Measurements from ENCODE around the gene RASSF1.

RASSF1 gene, protein sequence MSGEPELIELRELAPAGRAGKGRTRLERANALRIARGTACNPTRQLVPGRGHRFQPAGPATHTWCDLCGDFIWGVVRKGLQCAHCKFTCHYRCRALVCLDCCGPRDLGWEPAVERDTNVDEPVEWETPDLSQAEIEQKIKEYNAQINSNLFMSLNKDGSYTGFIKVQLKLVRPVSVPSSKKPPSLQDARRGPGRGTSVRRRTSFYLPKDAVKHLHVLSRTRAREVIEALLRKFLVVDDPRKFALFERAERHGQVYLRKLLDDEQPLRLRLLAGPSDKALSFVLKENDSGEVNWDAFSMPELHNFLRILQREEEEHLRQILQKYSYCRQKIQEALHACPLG

DNA sequence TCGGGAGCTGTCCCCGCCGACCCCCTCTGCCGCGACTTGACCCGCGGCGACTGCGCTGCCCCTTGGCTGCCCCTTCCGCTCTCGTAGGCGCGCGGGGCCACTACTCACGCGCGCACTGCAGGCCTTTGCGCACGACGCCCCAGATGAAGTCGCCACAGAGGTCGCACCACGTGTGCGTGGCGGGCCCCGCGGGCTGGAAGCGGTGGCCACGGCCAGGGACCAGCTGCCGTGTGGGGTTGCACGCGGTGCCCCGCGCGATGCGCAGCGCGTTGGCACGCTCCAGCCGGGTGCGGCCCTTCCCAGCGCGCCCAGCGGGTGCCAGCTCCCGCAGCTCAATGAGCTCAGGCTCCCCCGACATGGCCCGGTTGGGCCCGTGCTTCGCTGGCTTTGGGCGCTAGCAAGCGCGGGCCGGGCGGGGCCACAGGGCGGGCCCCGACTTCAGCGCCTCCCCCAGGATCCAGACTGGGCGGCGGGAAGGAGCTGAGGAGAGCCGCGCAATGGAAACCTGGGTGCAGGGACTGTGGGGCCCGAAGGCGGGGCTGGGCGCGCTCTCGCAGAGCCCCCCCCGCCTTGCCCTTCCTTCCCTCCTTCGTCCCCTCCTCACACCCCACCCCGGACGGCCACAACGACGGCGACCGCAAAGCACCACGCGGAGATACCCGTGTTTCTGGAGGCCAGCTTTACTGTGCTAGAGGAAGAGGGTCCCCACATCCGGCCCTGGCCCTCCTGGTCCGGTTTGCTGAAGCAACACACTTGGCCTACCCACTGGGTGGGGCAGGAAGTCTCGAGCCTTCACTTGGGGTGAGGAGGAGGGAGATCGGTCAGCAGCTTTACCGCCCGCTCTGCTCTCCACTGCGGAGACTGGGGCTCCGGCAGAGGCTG is at the start of gene RASSF1:
Gene RASSF1 (minus strand): TSS at position 389 of the 882 bp plus-strand sequence. CDS start 31 bp downstream, at position 358.
- peak; percentile 48 to 54 for DNase-seq

DNA sequence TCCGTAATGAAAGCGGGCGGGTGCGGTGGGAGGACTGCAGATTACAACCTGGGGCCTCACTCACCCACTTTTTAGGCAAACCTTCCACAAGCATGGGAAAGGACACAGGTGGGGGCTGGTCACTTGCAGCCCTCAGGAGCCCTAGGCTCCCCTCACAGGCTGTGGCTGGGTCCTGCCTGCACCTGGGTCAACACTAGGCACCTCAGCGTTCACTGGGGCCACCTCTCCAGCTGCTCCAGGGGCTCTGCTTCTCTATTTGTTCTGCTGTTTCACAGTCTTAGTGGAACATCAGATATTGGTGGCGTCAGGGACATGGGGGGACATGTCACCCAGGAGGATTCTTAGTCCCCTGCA is 48.8 kb upstream of the RASSF1 start:
- DNase-seq: no peak

DNA sequence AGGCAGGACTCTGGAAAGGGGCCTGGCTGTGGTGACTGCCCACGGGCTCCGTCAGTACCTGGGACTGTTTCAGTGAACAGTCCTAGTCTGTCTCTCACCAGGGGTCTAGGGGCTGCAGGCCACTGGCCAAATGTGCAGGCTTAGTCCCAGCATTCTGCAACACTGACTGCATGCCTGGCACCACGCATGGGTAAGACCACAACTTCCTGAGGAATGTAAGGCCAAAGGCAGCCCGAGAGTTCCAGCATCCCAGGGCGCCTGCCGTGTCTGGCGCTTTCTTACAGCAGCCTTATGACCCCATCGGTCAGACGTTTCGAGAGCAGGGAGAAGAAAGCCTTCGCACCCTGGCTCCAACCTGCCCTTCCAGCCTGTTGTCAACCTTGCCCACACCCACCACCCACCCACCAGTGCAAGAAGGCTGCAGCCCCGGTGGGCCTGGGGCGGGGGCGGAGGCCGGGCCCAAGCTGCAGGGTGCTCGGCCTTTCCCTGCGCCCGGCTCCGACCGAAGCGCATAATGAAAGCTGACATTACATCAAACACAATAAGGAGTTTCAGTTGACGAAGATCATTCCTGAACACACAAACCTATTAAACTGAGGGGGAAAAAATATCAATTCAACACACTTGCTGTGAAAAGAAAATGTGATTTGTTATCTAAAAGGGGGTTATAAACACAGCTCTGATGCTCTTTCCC is 48.2 kb upstream of the RASSF1 start:
- no peak for DNase-seq

DNA sequence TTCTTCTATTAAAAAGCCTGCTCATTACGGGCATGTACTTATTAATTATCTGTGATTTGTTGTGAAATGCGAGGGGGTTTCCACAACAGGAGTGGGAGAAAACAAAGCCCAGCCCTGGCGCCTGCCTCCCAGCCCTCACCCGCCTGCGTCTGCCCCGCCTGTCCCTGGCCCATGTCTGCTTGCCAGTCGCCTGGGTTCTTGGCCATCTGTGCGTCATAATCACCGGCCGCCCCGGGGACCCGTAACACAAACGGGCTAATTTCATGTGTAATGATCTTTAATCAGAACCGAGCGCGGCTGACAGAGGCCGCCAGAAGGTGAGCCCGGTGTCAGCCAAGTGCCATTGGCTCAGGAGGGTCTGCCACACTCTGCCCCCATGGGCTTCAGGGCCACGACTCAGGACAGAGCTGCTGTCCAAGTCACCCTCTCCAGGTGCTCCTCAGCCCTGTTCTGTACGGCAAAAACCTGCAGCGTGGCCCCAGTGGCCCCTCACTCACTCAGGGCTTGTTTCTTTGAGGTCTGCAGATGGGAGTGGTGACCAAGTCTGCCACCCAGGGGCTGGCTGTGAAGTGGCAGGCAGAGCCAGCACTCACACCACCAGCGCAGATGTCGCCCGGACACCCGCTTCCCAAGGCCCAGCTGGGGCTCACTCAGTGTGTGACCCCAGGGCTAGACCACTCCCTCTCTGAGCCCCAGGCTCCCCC is 47.5 kb upstream of the RASSF1 start:
- DNase-seq: no peak

DNA sequence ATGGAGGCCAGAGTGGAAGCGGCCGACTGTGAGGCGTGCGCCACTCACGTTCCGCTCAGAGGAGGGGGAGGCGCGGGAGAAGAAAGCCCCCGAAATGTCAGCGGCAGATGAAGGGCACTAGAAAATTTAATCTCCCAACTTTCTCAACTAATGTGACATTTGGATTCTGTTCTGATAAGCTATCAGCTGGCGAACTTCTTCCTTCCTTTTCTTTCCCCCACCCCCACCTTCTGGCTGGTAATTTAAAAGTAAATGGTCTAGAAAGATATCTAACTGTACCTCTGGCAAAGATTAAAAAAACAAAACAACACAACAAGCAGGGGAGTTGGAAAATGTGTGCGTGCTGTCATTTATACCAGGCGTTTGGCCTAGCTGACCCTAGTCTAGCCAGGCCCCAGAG is 45.1 kb upstream of the RASSF1 start:
- DNase-seq: no peak

DNA sequence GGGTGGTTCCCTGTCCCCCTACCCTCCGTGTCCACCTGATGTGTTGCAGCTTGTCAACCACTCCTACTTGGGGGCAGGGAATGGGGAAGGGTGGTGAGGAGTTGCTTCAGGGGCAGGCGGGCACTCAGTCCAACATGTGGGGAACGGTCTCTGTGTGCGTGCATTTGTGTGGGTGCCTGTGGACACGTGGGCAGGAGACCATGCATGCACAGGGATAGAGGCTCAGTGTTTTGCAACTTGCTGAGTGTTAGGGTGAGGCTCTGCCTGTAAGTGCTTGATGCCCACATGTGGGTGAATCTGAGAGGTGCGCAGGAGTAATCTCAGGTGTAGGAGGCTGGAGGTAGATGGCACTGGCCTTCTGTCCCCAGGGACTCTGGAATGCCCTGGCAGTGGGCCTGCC is 43.1 kb upstream of the RASSF1 start:
- DNase-seq: no peak

DNA sequence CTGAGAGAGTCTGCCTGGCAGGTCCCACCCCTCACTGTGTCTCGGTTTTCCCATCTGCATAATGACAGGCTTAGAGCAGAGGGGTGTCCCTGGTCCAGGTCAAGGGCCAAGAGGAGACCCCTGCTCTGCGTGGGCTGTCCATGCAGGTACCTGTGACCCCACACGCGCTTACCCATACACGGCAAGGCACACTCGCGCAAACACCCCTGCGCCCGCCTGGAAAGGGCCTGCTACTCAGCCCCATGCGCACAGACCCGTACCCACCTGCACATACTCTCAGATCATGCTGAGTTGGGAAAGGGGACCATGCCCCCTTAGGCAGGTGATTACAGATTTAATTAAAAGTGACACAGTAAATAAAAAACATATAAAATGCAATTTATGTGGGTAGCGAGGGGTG is 42.1 kb upstream of the RASSF1 start:
- no peak for DNase-seq

DNA sequence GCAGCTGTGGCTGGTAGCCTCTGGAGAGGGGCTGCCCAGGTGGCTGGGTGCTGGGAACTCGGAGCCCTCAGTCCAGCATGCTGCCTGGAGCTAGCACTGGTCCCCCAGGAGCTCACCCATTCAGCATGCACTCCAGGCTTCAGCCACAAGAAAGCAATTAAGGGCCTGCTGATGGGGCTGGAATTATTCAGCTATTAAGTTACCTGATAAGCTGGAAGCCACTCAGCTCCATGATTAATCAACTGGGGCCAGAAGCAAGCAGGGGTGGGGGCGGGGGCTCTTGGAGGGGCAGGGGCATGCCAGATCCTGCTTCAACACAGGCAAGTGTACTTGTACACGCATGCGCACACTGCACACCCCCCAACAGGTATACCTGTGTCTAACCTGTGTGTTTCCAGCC is 40.7 kb upstream of the RASSF1 start:
- DNase-seq: no peak

DNA sequence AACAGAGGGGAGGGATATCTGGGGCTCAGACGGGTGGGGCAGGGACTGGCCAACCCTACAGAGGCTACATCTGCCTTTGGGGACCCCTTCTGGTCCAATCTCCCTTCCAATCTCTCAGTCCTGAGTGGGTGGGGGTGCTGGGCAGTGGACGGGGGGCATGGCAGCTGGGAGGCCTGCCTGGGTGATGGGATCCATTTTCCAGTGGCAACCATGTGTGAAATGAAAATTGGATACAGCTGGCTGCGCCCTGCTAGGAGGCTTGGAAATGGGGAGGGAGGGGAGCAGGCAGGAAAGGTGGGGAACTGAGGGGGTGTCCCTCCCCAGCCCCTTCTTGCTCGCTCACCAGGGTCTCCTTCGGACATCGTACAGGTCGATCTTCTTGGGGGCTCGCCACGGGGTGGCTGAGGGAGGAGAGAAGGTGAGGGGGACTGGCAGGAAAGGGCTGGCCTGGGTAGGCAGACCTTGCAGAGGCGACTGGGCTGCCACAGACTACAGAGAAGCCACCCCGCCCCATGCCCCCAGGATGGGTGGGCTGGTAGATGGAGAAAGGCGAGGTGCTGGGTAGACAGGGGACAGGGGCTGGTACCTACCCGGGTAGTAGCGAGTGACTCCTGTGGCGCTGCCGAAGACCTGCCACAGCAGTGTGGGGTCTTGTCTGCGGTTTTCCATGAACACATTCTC is 39.9 kb upstream of the RASSF1 start:
- DNase-seq: no peak

DNA sequence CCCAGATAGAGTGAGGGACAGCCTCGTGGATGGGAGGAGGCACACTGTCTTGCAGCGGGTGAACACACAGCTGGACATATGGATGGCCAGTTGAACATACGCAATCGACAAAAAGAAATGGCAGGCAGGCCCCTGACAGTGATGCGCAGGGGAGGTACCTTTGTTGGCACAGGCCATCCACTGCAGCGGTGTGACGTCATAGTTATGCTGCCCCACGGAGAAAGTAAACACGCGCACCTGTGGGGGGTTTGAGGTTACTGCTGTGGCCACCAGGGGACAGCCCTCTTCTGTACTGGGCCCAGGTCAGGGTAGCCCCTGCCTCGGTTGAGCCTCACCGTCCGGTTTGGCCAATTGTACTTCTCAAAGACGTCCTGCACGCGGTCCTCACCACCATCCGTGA is 38.1 kb upstream of the RASSF1 start:
- no peak for DNase-seq

DNA sequence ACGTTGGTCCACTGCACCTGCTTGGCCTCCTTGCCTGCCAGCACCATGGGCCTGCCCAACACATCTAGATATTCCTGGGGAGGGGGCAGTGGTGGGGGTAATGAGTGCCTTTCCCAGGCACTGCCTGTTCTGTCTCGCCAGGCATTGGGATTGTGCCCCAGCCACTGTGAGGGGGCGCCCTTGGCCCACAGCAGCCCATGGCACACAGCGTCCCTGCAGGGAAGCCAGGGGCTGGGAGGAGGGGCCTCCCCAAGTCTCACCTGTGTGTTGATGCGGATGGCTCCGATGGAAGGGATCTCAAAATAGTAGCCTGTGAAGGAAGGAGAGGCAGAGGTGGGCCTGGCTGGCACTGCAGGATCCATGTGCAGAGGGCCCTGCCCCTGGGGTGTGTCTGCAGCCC is 37.4 kb upstream of the RASSF1 start:
- no peak for DNase-seq

DNA sequence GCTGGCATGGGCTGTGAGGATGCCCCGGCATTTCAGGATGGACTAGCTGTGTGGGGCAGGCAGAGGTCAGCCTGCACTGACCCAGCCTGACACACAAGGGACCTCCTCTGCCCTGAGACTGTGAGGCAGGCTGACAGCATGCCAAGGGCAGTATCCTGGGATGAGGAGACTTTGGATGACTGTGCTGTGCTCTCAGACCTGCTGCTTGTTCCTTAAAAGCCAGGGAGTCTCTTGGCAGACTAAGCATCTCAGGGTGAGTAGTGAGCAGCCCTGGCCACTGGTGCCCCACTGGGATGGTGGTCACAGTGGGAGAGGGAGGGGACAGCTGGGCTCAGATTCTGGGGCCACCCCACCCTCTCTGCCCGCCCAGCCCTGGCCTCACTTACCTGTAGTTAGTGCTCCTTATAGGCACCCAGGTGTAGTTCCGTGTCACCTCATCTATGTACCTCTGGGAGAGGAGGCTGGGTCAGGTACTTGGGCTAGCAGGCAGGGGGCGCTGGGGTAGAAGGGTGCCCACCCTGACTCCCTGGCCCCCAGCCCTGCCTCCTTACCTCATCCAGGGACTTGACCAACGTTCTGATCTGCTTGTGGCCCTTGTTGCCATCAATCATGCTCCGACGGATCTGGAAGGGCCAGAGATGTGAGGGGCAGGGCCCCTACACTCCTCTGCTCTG is 34.8 kb upstream of the RASSF1 start:
- DNase-seq: no peak

DNA sequence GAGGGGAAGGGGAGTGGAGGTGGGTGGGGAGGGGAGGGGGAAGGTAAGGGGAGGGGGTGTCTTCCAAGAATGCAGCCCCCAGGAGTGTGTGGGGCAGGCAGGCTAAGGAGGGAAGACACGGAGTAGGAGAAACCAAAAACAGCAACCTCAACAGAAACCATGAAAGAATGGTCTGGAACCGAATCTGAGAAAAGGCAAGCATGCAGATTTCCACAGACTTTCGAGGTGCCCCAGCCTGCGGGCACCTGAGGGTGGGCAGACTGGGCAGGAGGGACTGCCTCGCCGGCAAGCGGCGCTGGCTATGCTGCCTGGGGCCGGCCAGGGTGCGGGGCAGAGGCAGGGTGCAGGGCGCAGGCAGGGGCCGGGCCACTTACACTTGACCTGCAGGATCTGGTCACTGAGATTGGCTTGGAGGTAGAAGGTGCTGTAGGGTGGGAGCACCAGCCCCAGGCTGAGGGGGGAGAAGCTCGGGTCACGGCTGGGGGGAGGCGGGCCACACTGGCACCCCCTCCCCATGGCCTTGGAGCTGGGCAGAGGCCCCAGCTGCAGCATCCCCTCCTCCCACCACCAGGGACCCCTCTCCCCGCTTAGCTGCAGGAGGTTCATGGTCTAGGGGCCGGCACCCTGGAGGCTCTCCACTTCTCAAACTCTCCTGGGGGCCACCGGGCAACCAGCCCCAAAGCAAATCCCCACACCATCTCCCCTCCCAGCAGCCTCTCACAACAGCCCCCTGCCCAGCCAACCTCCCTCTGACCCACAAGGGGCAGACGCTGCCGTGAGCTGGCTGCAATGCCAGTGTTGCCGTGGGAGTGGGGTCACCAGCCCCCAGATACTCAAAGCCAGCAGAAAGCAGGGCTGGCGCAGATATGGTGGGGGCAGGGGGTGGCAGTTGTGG is 34.0 kb upstream of the RASSF1 start:
- no peak for DNase-seq

DNA sequence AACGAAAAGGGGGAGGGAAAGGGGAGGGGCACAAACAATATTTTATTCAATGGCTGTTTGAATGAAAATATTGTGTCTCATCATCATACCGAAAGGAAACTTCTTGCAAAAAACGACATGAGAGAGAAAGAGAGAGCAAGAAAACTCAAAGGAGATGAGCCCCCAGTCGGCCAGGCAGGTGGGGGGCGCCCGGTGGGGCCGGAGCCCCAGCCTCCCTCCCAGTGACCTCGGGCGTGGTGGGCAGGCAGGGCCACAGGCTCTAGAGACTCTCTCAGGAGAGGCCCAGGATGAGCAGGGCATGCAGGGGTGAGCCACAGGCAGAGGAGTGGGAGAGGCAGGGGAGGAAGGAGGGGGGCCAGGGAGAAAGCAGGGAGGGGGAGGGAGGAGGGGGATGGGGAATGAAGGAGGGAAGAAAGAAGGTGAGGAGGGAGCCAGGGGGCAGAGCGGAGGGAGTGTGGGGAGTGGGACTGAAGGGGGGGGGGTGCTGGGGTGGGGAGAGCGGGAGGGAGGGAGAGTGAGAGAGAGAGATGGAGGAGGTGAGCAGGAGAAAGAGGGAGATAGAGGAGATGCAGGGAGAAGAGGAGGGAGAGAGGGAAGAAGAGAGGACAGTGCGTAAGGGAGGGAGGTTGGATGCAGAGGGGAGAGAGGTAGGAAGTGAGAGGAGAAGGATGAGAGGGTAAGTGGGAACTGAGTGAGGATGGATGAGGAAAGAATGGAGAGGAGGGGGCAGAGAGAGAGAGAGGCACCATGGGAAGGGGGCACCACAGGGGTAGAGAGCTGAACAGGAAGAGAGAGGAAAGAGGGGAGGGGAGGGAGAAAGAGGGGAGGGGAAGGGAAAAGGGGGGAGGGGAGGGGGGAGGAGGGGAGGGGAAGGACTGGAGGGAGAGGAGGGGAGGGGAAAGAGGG is 32.8 kb upstream of the RASSF1 start:
- no peak for DNase-seq

DNA sequence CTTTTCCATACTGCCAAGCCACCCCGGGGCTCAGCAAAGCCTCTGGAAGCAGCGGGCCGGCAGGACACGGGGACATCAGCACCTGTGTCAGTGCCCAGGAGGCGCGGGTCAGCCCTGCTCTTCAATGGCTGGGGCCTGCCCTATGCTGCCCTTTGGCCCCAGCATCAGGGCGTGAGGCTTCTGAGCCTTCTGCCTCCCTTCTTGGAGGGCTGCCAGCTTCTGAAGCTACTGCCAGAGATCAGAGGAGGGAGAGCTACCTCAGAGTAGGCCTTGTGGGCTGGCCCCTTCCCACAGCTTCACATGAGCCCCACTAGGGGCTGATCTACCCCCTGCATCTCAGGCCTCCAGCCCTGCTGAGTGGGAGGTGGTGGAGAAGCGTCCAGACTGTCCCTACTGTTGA is 31.7 kb upstream of the RASSF1 start:
- DNase-seq: no peak

DNA sequence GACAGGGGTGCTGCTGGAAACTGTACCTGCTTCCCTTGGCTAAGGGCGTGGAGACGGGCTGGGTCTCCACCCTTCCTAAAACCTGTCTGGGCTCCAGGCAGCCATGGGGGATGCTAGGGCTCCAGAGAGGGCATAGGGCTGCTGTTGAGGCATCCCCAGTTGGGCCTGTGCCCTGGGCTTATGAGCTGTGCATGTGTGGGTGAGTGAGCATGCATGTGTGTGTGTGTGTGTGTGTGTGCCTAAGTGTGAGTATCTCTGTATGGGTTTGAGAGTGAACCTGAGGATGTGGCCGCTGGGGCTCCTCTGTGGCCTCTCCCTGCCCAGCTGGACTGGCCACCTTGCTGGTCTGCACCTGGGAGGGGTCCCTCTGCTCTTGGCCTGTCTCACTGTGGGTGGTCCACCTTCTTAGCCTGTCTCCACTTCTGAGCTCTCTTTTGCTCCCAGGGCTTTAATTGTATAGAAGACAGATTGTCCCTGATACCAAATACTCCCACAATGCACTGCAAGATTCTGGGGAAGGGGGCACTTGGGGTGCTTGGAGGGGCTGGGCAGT is 30.6 kb upstream of the RASSF1 start:
- DNase-seq: no peak

DNA sequence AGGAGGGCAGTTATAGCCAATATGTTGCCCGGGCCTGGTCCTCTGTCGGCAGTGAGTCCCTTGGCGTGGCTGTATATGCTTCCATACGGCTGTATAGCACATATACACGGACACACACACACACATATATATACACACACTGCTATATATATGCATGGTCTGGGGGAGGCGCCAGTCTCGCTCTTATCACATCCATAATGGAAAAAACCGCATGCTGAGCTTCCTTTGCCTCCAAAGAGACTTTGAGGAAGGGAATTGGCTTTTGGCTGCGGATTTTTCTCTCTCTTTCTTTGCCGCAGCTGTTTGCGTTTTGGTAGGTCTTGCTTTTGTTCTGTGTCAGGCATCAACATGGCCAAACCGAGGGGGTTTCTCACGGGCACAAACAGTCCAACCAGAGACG is 30.0 kb upstream of the RASSF1 start:
- DNase-seq: no peak

DNA sequence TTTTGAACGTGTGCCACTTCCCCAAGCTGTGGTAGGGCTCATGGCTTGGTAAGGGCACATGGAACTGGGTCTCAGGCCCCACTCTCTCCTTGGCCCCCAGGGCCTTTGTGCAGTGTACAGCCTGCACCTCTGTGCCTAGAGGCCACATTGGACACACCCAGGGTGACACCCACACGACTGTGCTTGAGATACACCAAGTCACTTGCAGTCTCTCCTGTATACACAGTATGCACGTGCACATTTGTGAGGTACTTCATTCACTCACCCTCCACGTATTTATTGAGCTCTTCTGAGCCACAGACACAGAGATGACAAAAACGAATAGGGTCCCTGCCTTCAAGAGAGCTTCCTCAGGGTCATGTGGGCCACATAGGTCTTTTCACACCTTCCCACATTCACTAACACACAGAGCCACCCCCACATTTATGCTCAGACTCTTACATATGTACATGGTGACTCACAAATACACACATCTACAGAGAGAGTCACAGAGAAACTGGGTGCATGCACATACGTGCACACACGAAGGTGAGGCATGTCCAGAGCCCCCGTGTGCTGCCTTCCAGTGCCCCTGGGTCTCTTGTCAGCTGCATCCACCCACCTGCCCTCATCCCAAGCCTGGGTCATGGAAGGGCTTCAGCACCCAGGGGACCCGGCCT is 28.5 kb upstream of the RASSF1 start:
- DNase-seq: no peak

DNA sequence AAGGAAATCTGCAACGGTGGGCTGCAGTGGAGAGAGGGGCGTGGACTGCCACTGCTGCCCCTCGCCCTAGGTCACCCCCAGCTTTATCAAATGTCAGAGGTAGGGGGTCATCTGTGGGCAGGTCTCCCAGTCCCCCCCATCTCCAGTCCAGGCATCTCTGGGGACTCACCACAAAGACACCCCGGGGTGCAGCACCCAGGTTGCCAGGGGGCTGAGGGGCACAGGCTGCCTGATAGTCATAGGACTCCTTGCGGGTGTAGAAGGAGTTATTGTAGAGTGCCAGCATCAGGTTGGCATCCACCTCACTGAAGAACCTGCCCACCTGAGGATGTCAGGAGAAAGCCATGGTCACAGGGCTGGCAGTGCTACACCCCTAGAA is 25.2 kb upstream of the RASSF1 start:
- DNase-seq: no peak
